ENCODE results near the gene FGD1. TPM values are rescaled to one million over a fixed set of nuclear protein-coding genes. Genes with fewer than 3 reads are reported as not detected.

The FGD1 gene
- total and polyA plus RNA-seq, 2 donors (not counting 3 experiments of a cell fraction or from before 2014, with no cell fraction given), result 6.3 to 19.6 TPM

DNA sequence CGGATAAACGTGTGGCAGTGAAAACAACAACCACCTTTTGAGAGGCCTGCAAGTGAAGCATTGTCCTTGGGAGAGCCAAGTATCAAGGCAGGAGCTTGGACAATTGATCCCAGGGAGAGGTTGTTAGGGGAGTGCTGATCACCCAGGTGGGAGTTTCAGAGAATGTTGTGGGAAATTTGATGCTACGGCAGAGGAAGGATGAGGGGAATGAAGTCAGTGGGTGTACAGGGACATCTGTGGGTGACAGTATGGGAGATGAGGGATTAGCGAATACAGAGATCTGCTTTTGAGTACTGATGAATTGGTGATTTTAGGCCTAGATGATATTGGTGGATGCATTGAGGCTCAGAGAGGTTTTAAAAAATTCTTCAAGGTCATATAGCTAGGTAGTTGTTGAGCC, 38.2 kb upstream of the FGD1 start:
- Histone ChIP-seq H3K4me1 (ENCODE audit: control insufficient read depth, extremely low read depth, insufficient read depth, low read length) (peaks cover 10% of the 10 kb centered on the region), H3K9me1 (replicated peaks; ENCODE audit: control insufficient read depth, extremely low read depth, insufficient read depth, low read length) (no peaks in the 10 kb centered on the region), H3K4me3 (replicated peaks in 1 of 3; ENCODE audit: insufficient read depth in 1 of 3, low read depth in 1 of 3, low read length in 3 of 3) (no peak overlapping the region), H3K9me3 (replicated peaks; ENCODE audit: control insufficient read depth, insufficient read depth, low read length) (no peaks in the 10 kb centered on the region), H3K27me3 (ENCODE audit: control insufficient read depth in 2 of 2, insufficient read depth in 2 of 2, low read length in 2 of 2) (no peaks in the 10 kb centered on the region), H2AFZ (ENCODE audit: low read depth, low read length) (no peak overlapping the region), H3K79me2 (ENCODE audit: control insufficient read depth, insufficient read depth, low read length) (peaks cover 46% of the 10 kb centered on the region), H3K9ac (replicated peaks; ENCODE audit: extremely low read depth, insufficient read depth, low read length) (no peak overlapping the region), H3K36me3 (ENCODE audit: control insufficient read depth in 2 of 2, extremely low read depth in 1 of 2, insufficient read depth in 2 of 2, low read length in 2 of 2) (peaks cover 0 to 8% of the 10 kb centered on the region in 2 experiments), H3K4me2 (ENCODE audit: insufficient read depth, low read length) (no peak overlapping the region), H4K20me1 (replicated peaks; ENCODE audit: control insufficient read depth, extremely low read depth, insufficient read depth, low read length) (no peaks in the 10 kb centered on the region), H3K27ac (ENCODE audit: insufficient read depth, low read depth, low read length) (no peak overlapping the region)
- ChIA-PET POLR2A (no interaction called here), CTCF (no interaction called here)
- no TSS peak for BruUV-seq (replicated peaks)
- dilution Hi-C loops (cut with MboI; ENCODE audit: extremely low pct_ligation_motif_present, low sequenced_read_pairs), result no loop called here
- FAIRE-seq, result no peak
- intact Hi-C loops (cut with micrococcal nuclease), result no loop called here
- TF ChIP-seq FOS (IDR thresholded peaks at IDR 0.05; ENCODE audit: borderline replicate concordance, insufficient read depth, low read length) (no peak), EZH2 (IDR thresholded peaks at IDR 0.05; ENCODE audit: borderline replicate concordance, low read depth, low read length, severe bottlenecking) (no peak), MYC (IDR thresholded peaks at IDR 0.05; ENCODE audit: low read depth, low read length) (no peak), JUN (IDR thresholded peaks at IDR 0.05; ENCODE audit: borderline replicate concordance, insufficient read depth, insufficient read length, low read depth) (no peak), GATA2 (IDR thresholded peaks at IDR 0.05; ENCODE audit: insufficient read depth, insufficient read length, low read depth, low read length) (no peak), POLR2AphosphoS5 (IDR thresholded peaks at IDR 0.05; ENCODE audit: insufficient read depth, low read depth, low read length) (no peak), POLR2A (IDR thresholded peaks at IDR 0.05; ENCODE audit: low read depth, low read length) (no peak)
- TF ChIP-seq, protein P1, sequence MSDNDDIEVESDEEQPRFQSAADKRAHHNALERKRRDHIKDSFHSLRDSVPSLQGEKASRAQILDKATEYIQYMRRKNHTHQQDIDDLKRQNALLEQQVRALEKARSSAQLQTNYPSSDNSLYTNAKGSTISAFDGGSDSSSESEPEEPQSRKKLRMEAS (IDR thresholded peaks at IDR 0.05; ENCODE audit: insufficient read depth, insufficient read length), result no peak
- TF ChIP-seq, protein P2, sequence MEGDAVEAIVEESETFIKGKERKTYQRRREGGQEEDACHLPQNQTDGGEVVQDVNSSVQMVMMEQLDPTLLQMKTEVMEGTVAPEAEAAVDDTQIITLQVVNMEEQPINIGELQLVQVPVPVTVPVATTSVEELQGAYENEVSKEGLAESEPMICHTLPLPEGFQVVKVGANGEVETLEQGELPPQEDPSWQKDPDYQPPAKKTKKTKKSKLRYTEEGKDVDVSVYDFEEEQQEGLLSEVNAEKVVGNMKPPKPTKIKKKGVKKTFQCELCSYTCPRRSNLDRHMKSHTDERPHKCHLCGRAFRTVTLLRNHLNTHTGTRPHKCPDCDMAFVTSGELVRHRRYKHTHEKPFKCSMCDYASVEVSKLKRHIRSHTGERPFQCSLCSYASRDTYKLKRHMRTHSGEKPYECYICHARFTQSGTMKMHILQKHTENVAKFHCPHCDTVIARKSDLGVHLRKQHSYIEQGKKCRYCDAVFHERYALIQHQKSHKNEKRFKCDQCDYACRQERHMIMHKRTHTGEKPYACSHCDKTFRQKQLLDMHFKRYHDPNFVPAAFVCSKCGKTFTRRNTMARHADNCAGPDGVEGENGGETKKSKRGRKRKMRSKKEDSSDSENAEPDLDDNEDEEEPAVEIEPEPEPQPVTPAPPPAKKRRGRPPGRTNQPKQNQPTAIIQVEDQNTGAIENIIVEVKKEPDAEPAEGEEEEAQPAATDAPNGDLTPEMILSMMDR (IDR thresholded peaks at IDR 0.05; ENCODE audit: extremely low read depth in 1 of 2, insufficient read depth in 1 of 2, low read depth in 1 of 2, low read length in 2 of 2), result no peak
- DNase-seq (ENCODE audit: low read depth, low spot score), result no peak

Data from endothelial cell of umbilical vein (primary cell).